Measurements from ENCODE around the gene WDFY3. TPM values are rescaled to one million over a fixed set of nuclear protein-coding genes. Genes with fewer than 3 reads are reported as not detected.
"Not testable (repeated sequence)": the region's sequence is repeated elsewhere in the genome, so short reads cannot be mapped to it uniquely, and the experiment has no call there.

Gene WDFY3
- total RNA-seq, 1 donor from 2014 or later: 55.8 TPM

GRCh38 chr4:84666439-84666838, 300.1 kb downstream of the WDFY3 start:
- Histone ChIP-seq H4K20me1 (ENCODE audit: low read depth) (no peaks in the 10 kb centered on the region), H3K4me1 (no peaks in the 10 kb centered on the region), H3K36me3 (no peaks in the 10 kb centered on the region), H3K27ac (no peak overlapping the region), H3K4me3 (no peak overlapping the region), H3K9ac (no peak overlapping the region), H3K27me3 (no peaks in the 10 kb centered on the region), H3F3A (ENCODE audit: low read depth) (no peaks in the 10 kb centered on the region), H2AFZ (replicated peaks) (no peak overlapping the region), H3K79me2 (ENCODE audit: low read depth) (no peaks in the 10 kb centered on the region), H3K4me2 (no peak overlapping the region), H3K9me3 (ENCODE audit: low read depth) (no peaks in the 10 kb centered on the region)
- H3K27me3 Mint-ChIP-seq (ENCODE audit: insufficient read depth, low read depth): peaks cover 10% of the 10 kb centered on the region
- TF ChIP-seq EZH2 (IDR thresholded peaks at IDR 0.05): no peak
- no peak for TF ChIP-seq CTCF (IDR thresholded peaks at IDR 0.05)
- no peak for TF ChIP-seq EZH2phosphoT487 (IDR thresholded peaks at IDR 0.05)
- no peak overlapping the region for H3K27ac Mint-ChIP-seq
- no peak for DNase-seq (ENCODE audit: low spot score)
- H3K4me1 Mint-ChIP-seq: no peaks in the 10 kb centered on the region
- peaks cover 5% of the 10 kb centered on the region for H3K9me3 Mint-ChIP-seq
- peaks cover 32% of the 10 kb centered on the region for H3K36me3 Mint-ChIP-seq
- H3K4me3 Mint-ChIP-seq: no peak overlapping the region

GRCh38 chr4:84664767-84665166, 301.7 kb downstream of the WDFY3 start:
- not testable (repeated sequence) for DNase-seq (ENCODE audit: low spot score); H3K4me3 Mint-ChIP-seq; H3K9me3 Mint-ChIP-seq

GRCh38 chr4:84661191-84661939, 305.1 kb downstream of the WDFY3 start:
- H3K9ac ChIP-seq: no peak overlapping the region
- Mint-ChIP-seq H3K27ac (no peak overlapping the region), H3K9me3 (peaks cover 24% of the 10 kb centered on the region), H3K36me3 (peaks cover 29% of the 10 kb centered on the region), H3K4me3 (no peak overlapping the region), H3K27me3 (ENCODE audit: insufficient read depth, low read depth) (peaks cover 14% of the 10 kb centered on the region), H3K4me1 (peaks cover 6% of the 10 kb centered on the region)
- no peaks in the 10 kb centered on the region for H3K36me3 ChIP-seq
- H2AFZ ChIP-seq (replicated peaks): no peak overlapping the region
- H3K79me2 ChIP-seq (ENCODE audit: low read depth): no peaks in the 10 kb centered on the region
- H3K4me1 ChIP-seq: no peaks in the 10 kb centered on the region
- H3K4me2 ChIP-seq: no peak overlapping the region
- TF ChIP-seq EZH2 (IDR thresholded peaks at IDR 0.05) (no peak), EZH2phosphoT487 (IDR thresholded peaks at IDR 0.05) (no peak), CTCF (IDR thresholded peaks at IDR 0.05) (no peak)
- DNase-seq (ENCODE audit: low spot score): no peak
- no peaks in the 10 kb centered on the region for H3K27me3 ChIP-seq
- peaks cover 10% of the 10 kb centered on the region for H3K9me3 ChIP-seq (ENCODE audit: low read depth)
- no peaks in the 10 kb centered on the region for H3F3A ChIP-seq (ENCODE audit: low read depth)
- H4K20me1 ChIP-seq (ENCODE audit: low read depth): no peaks in the 10 kb centered on the region
- no peak overlapping the region for H3K27ac ChIP-seq
- no peak overlapping the region for H3K4me3 ChIP-seq

More at GRCh38 chr4:84664767-84665166, 301.7 kb downstream of the WDFY3 start:
- not testable (repeated sequence) for H3K4me1 Mint-ChIP-seq; H3K27ac ChIP-seq; H2AFZ ChIP-seq (replicated peaks); H3K9me3 ChIP-seq (ENCODE audit: low read depth); H3K4me2 ChIP-seq; H3K4me1 ChIP-seq; H3K27me3 ChIP-seq; H4K20me1 ChIP-seq (ENCODE audit: low read depth); H3K79me2 ChIP-seq (ENCODE audit: low read depth); H3K27ac Mint-ChIP-seq; H3K36me3 ChIP-seq; H3F3A ChIP-seq (ENCODE audit: low read depth); H3K9ac ChIP-seq; H3K4me3 ChIP-seq
- H3K36me3 Mint-ChIP-seq: peaks cover 27% of the 10 kb centered on the region
- H3K27me3 Mint-ChIP-seq (ENCODE audit: insufficient read depth, low read depth): peaks cover 10% of the 10 kb centered on the region

- Histone ChIP-seq H3K36me3 (no peaks in the 10 kb centered on the region), H3K9ac (no peak overlapping the region), H3F3A (ENCODE audit: low read depth) (no peaks in the 10 kb centered on the region), H2AFZ (replicated peaks) (no peak overlapping the region), H3K79me2 (ENCODE audit: low read depth) (no peaks in the 10 kb centered on the region), H3K9me3 (ENCODE audit: low read depth) (peaks cover 10% of the 10 kb centered on the region), H4K20me1 (ENCODE audit: low read depth) (no peaks in the 10 kb centered on the region), H3K4me3 (no peak overlapping the region), H3K4me1 (no peaks in the 10 kb centered on the region), H3K4me2 (no peak overlapping the region), H3K27me3 (no peaks in the 10 kb centered on the region), H3K27ac (no peak overlapping the region)
- Mint-ChIP-seq H3K36me3 (peaks cover 22% of the 10 kb centered on the region), H3K4me1 (peaks cover 6% of the 10 kb centered on the region), H3K4me3 (no peak overlapping the region), H3K27ac (peak overlapping the region; percentile 18), H3K27me3 (ENCODE audit: insufficient read depth, low read depth) (peaks cover 11% of the 10 kb centered on the region), H3K9me3 (peaks cover 25% of the 10 kb centered on the region)
- TF ChIP-seq EZH2 (IDR thresholded peaks at IDR 0.05) (no peak), EZH2phosphoT487 (IDR thresholded peaks at IDR 0.05) (no peak), CTCF (IDR thresholded peaks at IDR 0.05) (no peak)
- no peak for DNase-seq (ENCODE audit: low spot score)
These were observed 305.9 kb downstream of the WDFY3 start for GRCh38 chr4:84660606-84661005.
